ENCODE results near the gene SPSB1.

DNA sequence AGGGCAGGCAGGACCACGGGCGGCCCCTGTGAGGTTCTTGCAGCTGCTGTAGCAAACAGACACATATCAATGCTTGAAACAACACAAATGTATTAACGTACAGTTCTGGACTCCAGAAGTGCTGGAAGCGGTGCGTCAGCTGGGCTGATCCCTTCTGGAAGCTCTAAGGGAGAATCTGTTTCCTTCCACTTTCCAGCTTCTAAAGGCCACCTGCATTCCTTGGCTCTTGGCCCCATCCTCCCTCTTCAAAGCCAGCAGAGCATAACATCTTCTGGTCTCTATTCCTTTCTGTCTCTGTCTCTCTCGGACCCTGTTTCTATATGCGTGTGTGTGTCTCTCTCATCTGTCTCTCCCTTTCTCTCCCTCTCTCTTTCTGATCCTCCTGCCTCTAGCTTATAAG lies 102.3 kb downstream of the SPSB1 start:
- no peak for TF ChIP-seq POLR2A (IDR thresholded peaks at IDR 0.05; ENCODE audit: low read depth, low read length)
- TF ChIP-seq HDGF (IDR thresholded peaks at IDR 0.05): no peak
- no peak for TF ChIP-seq TARDBP (IDR thresholded peaks at IDR 0.05; ENCODE audit: borderline replicate concordance)
- TF ChIP-seq, protein P1, sequence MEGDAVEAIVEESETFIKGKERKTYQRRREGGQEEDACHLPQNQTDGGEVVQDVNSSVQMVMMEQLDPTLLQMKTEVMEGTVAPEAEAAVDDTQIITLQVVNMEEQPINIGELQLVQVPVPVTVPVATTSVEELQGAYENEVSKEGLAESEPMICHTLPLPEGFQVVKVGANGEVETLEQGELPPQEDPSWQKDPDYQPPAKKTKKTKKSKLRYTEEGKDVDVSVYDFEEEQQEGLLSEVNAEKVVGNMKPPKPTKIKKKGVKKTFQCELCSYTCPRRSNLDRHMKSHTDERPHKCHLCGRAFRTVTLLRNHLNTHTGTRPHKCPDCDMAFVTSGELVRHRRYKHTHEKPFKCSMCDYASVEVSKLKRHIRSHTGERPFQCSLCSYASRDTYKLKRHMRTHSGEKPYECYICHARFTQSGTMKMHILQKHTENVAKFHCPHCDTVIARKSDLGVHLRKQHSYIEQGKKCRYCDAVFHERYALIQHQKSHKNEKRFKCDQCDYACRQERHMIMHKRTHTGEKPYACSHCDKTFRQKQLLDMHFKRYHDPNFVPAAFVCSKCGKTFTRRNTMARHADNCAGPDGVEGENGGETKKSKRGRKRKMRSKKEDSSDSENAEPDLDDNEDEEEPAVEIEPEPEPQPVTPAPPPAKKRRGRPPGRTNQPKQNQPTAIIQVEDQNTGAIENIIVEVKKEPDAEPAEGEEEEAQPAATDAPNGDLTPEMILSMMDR (IDR thresholded peaks at IDR 0.05 in 2 of 3, conservative IDR thresholded peaks at IDR 0.05 in 1 of 3; ENCODE audit: control insufficient read depth in 2 of 3, extremely low read depth in 1 of 3, insufficient read depth in 1 of 3, low read depth in 3 of 3, low read length in 3 of 3): no peak
- no peak for TF ChIP-seq IRF4 (IDR thresholded peaks at IDR 0.05; ENCODE audit: low read depth, low read length)
- TF ChIP-seq, protein P2, sequence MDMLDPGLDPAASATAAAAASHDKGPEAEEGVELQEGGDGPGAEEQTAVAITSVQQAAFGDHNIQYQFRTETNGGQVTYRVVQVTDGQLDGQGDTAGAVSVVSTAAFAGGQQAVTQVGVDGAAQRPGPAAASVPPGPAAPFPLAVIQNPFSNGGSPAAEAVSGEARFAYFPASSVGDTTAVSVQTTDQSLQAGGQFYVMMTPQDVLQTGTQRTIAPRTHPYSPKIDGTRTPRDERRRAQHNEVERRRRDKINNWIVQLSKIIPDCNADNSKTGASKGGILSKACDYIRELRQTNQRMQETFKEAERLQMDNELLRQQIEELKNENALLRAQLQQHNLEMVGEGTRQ (IDR thresholded peaks at IDR 0.05; ENCODE audit: borderline replicate concordance, low read depth, low read length): no peak

All from GM12878 (cell line).